ENCODE measurements around the gene COL27A1.

GRCh38 chr9:114259798-114260523 lies 104.6 kb downstream of the COL27A1 start:
- no peak for TF ChIP-seq CTCF (IDR thresholded peaks at IDR 0.05; ENCODE audit: low read depth, low read length)
- TF ChIP-seq POLR2A (IDR thresholded peaks at IDR 0.05; ENCODE audit: extremely low read depth, insufficient read length): no peak
- TF ChIP-seq, protein P1, sequence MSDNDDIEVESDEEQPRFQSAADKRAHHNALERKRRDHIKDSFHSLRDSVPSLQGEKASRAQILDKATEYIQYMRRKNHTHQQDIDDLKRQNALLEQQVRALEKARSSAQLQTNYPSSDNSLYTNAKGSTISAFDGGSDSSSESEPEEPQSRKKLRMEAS (IDR thresholded peaks at IDR 0.05; ENCODE audit: low read depth, low read length): no peak

Data from NB4 (cell line).